K562 (cell line): ENCODE measurements around the gene ZCCHC4. TPM values are rescaled to one million over a fixed set of nuclear protein-coding genes. Genes with fewer than 3 reads are reported as not detected.
"Not testable (repeated sequence)": the region's sequence is repeated elsewhere in the genome, so short reads cannot be mapped to it uniquely, and the experiment has no call there.

Experiments
- ATAC-seq: fragments of 200-7000 bp; cut with Tn5 transposase; 3 replicates; pipeline ENCODE4 v1.9.1; 2020; ENCODE audit warnings: moderate library complexity
- BruUV-seq: library from RNA; stranded (reverse); fragments of 400-500 nt; replicated peaks from 2 replicates; lab custom pipeline; 2021; lab: Mats Ljungman, UMichigan
- CTCF ChIA-PET: fragments of 300-600 bp; formaldehyde crosslinking; extraction: SDS; loops from one replicate; lab custom pipeline; 2021; ENCODE audit warnings: low intra/inter-chr PET ratio; lab: Yijun Ruan, JAX
- POLR2A ChIA-PET: fragments of 300-600, 350-650 bp; sonication (Branson Sonifier 250); formaldehyde crosslinking; extraction: SDS; loops from one replicate; lab custom pipeline; 2021; ENCODE audit warnings: antibody characterized with exemption, inconsistent platforms; lab: Yijun Ruan, JAX
- DNase-seq, 4 experiments: peaks; one replicate each; pipeline versions ENCODE4 v3.0.0 to v3.0.0-alpha.2; 2011 to 2018; ENCODE audit warnings: low spot score in 3 of 4, mixed read lengths in 3 of 4; ENCODE audit errors: extremely low read depth in 1 of 4
- FAIRE-seq: peaks from 2 replicates; lab custom pipeline; 2011; peaks lifted over from hg19 to GRCh38; lab: Jason Lieb, UNC
- H2AFZ ChIP-seq: 2 replicates; pipeline ENCODE4 v1.6.0; 2011; ENCODE audit warnings: low read depth, low read length, control low read depth, inconsistent platforms
- H3K27ac ChIP-seq: fragments of 200-600 bp; 3 replicates; pipeline ENCODE4 v1.8.0; 2011; ENCODE audit warnings: low read depth, mild to moderate bottlenecking, control low read depth, inconsistent platforms, low read length, moderate library complexity, mixed read lengths; ENCODE audit errors: extremely low read depth
- H3K27me3 ChIP-seq, 2 experiments: fragments of 300-600 bp in 1 of 2; 2 replicates in 1 of 2; 3 replicates in 1 of 2; pipeline versions ENCODE4 v1.6.0 to v1.8.0; 2011; ENCODE audit warnings: inconsistent platforms in 2 of 2, low read length in 2 of 2, mild to moderate bottlenecking in 1 of 2, mixed read lengths in 1 of 2, moderate library complexity in 1 of 2; ENCODE audit not compliant: control insufficient read depth in 2 of 2, insufficient read depth in 2 of 2
- H3K36me3 ChIP-seq: fragments of 300-600 bp; 3 replicates; pipeline ENCODE4 v1.8.0; 2011; ENCODE audit warnings: mild to moderate bottlenecking, low read length, inconsistent platforms; ENCODE audit not compliant: control insufficient read depth, insufficient read depth
- H3K4me1 ChIP-seq, 2 experiments: fragments of 200-600 bp in 1 of 2; replicated peaks in 1 of 2; 2 replicates in 1 of 2; 3 replicates in 1 of 2; pipeline versions ENCODE4 v1.5.1 to v1.8.0; 2011; ENCODE audit warnings: inconsistent platforms in 2 of 2, low read length in 2 of 2, mild to moderate bottlenecking in 1 of 2, mixed read lengths in 1 of 2, moderate library complexity in 1 of 2; ENCODE audit not compliant: control insufficient read depth in 2 of 2, insufficient read depth in 2 of 2
- H3K4me2 ChIP-seq: 2 replicates; pipeline ENCODE4 v1.6.1; 2011; ENCODE audit warnings: low read length, control low read depth, inconsistent platforms, mixed read lengths; ENCODE audit not compliant: insufficient read depth
- H3K4me3 ChIP-seq: fragments of 200-600 bp; sonication (generic), shearing (Covaris generic); 2 replicates; pipeline ENCODE4 v1.5.1; 2016; ENCODE audit warnings: control low read depth, inconsistent platforms
- H3K79me2 ChIP-seq: fragments of 200-600 bp; 3 replicates; pipeline ENCODE4 v1.8.0; 2011; ENCODE audit warnings: low read length, inconsistent platforms; ENCODE audit not compliant: control insufficient read depth, insufficient read depth
- H3K9ac ChIP-seq, 2 experiments: 2 replicates each; pipeline versions ENCODE4 v1.6.0 to v1.6.1; 2011; ENCODE audit warnings: low read depth in 2 of 2, low read length in 2 of 2, control low read depth in 1 of 2, inconsistent platforms in 1 of 2, mild to moderate bottlenecking in 1 of 2, mixed read lengths in 1 of 2; ENCODE audit not compliant: insufficient read depth in 1 of 2
- H3K9me1 ChIP-seq: one replicate; pipeline ENCODE4 v1.6.0; 2011; ENCODE audit warnings: inconsistent platforms, mild to moderate bottlenecking, low read length, moderate library complexity; ENCODE audit not compliant: control insufficient read depth, insufficient read depth
- H3K9me3 ChIP-seq: replicated peaks from 2 replicates; pipeline ENCODE4 v1.5.1; 2011; ENCODE audit warnings: low read depth, low read length, inconsistent platforms; ENCODE audit not compliant: control insufficient read depth, insufficient read depth
- H4K20me1 ChIP-seq: replicated peaks from 2 replicates; pipeline ENCODE4 v1.6.1; 2011; ENCODE audit warnings: low read length, inconsistent platforms, mixed read lengths; ENCODE audit not compliant: control insufficient read depth, insufficient read depth
- MAFF ChIP-seq: IDR thresholded peaks from 2 replicates; pipeline ENCODE4 v1.6.1; 2012; ENCODE audit warnings: low read length, improper control_type of control experiment
- NRF1 ChIP-seq, 2 experiments: fragments of 450-650 bp; IDR thresholded peaks in 1 of 2; conservative IDR thresholded peaks in 1 of 2; 2 replicates each; pipeline ENCODE4 v1.6.1; 2014; ENCODE audit warnings: mild to moderate bottlenecking in 2 of 2
- TAF15 ChIP-seq: fragments of 200-400 bp; formaldehyde crosslinking; IDR thresholded peaks from 2 replicates; pipeline ENCODE4 v1.6.1; 2017; ENCODE audit warnings: mild to moderate bottlenecking, low read depth, low read length, moderate library complexity
- XRCC5 ChIP-seq: fragments of 200-400 bp; formaldehyde crosslinking; IDR thresholded peaks from 2 replicates; pipeline ENCODE4 v1.6.1; 2017; ENCODE audit warnings: low read depth, mild to moderate bottlenecking, low read length
- ZNF140 ChIP-seq: fragments of 250-450 bp; sonication (Bioruptor Pico); IDR thresholded peaks from 2 replicates; pipeline ENCODE4 v1.8.0; 2021; ENCODE audit warnings: moderate library complexity, mild to moderate bottlenecking, inconsistent platforms
- ZNF175 ChIP-seq: fragments of 200-800 bp; sonication (Bioruptor generic); IDR thresholded peaks from 2 replicates; pipeline ENCODE4 v1.6.1; 2016; ENCODE audit warnings: low read depth, mild to moderate bottlenecking, missing genetic modification characterization, missing compliant biosample characterization
- ZNF24 ChIP-seq: fragments of 450-650 bp; IDR thresholded peaks from 2 replicates; pipeline ENCODE4 v1.6.1; 2016
- ZNF511 ChIP-seq: sonication (generic); formaldehyde crosslinking; IDR thresholded peaks from 2 replicates; pipeline ENCODE4 v1.8.0; 2022; ENCODE audit warnings: mild to moderate bottlenecking, missing genetic modification reagents
- ZNF589 ChIP-seq: fragments of 200-800 bp; sonication (Bioruptor generic); IDR thresholded peaks from 2 replicates; pipeline ENCODE4 v1.6.1; 2016; ENCODE audit warnings: low read depth, missing genetic modification characterization, missing compliant biosample characterization
- WGBS: fragments of 100-300 bp; shearing (Covaris generic); methylation state at CpG from one replicate; pipeline ENCODE4 v1.1.6; 2016; ENCODE audit warnings: low coverage, mixed read lengths; ENCODE audit not compliant: insufficient coverage; ENCODE audit errors: missing lambda C conversion rate; 5-methylcytosine and 5-hydroxymethylcytosine counted together
- in situ Hi-C: fragments of 300-500 bp; cut with MboI; formaldehyde crosslinking; loops from 4 replicates; pipeline ENCODE4 v1.15.0; 2018; ENCODE audit warnings: inconsistent platforms, mixed read lengths
- intact Hi-C: fragments of 100-400 bp; cut with micrococcal nuclease; formaldehyde crosslinking; loops from 2 replicates; pipeline ENCODE4 v1.14.2; 2022
- polyA plus RNA-seq, 8 experiments: library from polyadenylated mRNA; depleted of rRNA in 4 of 8; stranded (reverse) in 5 of 8; unstranded in 3 of 8; fragments of >200 nt; fragmentation: Nextera tagmentation in 2 of 8; fragmentation: Illumina TruSeq in 1 of 8; extraction: Ambion mirVana in 2 of 8; extraction: Trizol in 1 of 8; gene quantifications; 2 replicates each; pipeline versions ENCODE4 v1.2.1 to v1.2.3, GENCODE V29; 2011 to 2014; ENCODE audit warnings: inconsistent platforms in 1 of 8, missing spikeins in 1 of 8
- total RNA-seq, 7 experiments: library from RNA; depleted of rRNA in 6 of 7; stranded (reverse); fragments of >200 nt in 6 of 7; fragmentation: Illumina TruSeq in 2 of 7; extraction: Trizol in 2 of 7; gene quantifications; 2 replicates each; pipeline versions ENCODE4 v1.2.1 to v1.2.3, GENCODE V29; 2011 to 2021; ENCODE audit warnings: low replicate concordance in 1 of 7
- TF ChIP-seq, protein P1 (sequence below): sonication (generic); formaldehyde crosslinking; IDR thresholded peaks from 2 replicates; pipeline ENCODE4 v1.8.0; 2022; ENCODE audit warnings: mild to moderate bottlenecking, missing genetic modification reagents
- TF ChIP-seq, protein P2 (sequence below): fragments of 450-650 bp; formaldehyde crosslinking; IDR thresholded peaks from 2 replicates; pipeline ENCODE4 v1.4.0; 2020; ENCODE audit warnings: mild to moderate bottlenecking, moderate library complexity

Gene ZCCHC4
- total and polyA plus RNA-seq, 9 of the 15 experiments (the other 6 are each of a cell fraction or from before 2014, with no cell fraction given): 5.3 to 26.1 (median 15.2) TPM

GRCh38 chr4:25372549-25372948 lies 60.0 kb downstream of the ZCCHC4 start:
- 77% methylated on average over 9 of the region's 9 CpGs for WGBS
- H3K9me3 ChIP-seq, FAIRE-seq, H3K4me3 ChIP-seq, intact Hi-C loops, DNase-seq, H3K4me2 ChIP-seq, H3K9me1 ChIP-seq, H3K27ac ChIP-seq, H3K79me2 ChIP-seq, BruUV-seq, H3K9ac ChIP-seq, H4K20me1 ChIP-seq, H3K4me1 ChIP-seq, ATAC-seq, H3K27me3 ChIP-seq, CTCF ChIA-PET, H2AFZ ChIP-seq, POLR2A ChIA-PET: not testable (repeated sequence)
- H3K36me3 ChIP-seq: peaks cover 18% of the 10 kb centered on the region; the same call in 1 of the 3 replicates
- in situ Hi-C loops: loop anchor here (10.0 kb wide), 1 partner anchor 388 kb away; no protein-coding TSS in a partner anchor

DNA sequence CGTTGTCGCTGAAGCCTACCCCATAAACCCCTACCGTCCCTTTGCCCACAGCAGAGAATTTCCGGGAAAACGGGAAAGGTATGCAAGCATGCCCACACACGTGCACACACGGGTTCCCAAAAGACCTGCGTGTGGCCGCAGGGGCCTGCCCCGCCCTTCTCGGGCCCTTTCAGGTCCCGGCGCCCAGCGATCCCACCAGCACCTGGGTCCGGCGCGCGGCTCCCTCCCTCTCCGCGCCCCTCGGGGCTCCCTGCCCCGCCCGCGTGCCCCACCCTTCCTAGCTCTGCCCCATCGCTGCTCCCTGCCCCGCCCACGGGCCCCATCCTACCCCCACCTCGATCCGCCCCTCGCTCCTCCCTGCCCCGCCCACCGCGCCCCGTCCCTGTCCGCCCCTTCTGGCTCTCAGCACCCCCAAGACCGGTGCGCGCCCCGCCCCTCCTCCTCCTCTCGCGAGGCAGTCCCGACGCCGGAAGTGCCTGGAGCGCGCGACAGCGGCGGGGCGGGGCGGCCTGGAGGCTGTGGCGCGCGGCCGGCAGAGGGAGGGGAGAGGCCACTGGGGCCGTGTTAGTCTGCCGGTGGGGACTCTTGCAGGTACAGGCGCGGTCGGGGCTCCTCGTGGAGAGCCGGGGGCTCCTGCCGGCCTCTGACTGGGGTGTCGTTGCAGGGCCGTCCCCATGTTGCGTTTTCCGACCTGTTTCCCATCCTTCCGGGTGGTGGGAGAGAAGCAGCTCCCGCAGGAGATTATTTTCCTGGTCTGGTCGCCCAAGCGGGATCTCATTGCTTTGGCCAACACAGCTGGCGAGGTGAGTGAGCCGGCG lies 64.4 kb downstream of the ZCCHC4 start, which contains the start of gene ANAPC4:
Gene ANAPC4 (plus strand): TSS at position 510 of the 818 bp plus-strand sequence. CDS start 165 bp downstream, at position 675.
- DNase-seq (peak; percentile 97 to 99 (median 99)), FAIRE-seq (peak; percentile 82), ATAC-seq (peak; percentile 95)
- no peaks in the 10 kb centered on the region for H4K20me1 ChIP-seq
- peaks cover 33% of the 10 kb centered on the region for H3K79me2 ChIP-seq
- peak within 1 kb of the TSS; percentile 95 for H3K4me2 ChIP-seq
- CTCF ChIA-PET: no interaction called here
- H3K4me3 ChIP-seq: peak within 1 kb of the TSS; percentile 69
- peaks cover 31% of the 10 kb centered on the region for H3K36me3 ChIP-seq
- H3K9me3 ChIP-seq: peaks cover 4% of the 10 kb centered on the region; the same call in 1 of the 2 replicates
- H3K9ac ChIP-seq: peak within 1 kb of the TSS; percentile 77 to 94
- H3K4me1 ChIP-seq: peaks cover 17% of the 10 kb centered on the region in 2 experiments; a peak in 4 of 5 replicates
- no peaks in the 10 kb centered on the region for H3K27me3 ChIP-seq
- H2AFZ ChIP-seq: peak within 1 kb of the TSS; percentile 98
- H3K27ac ChIP-seq: peak within 1 kb of the TSS; percentile 72
- POLR2A ChIA-PET: interaction anchor here (0.6 kb wide), 1 partner anchor 142 kb away, joined by 8 read pairs; no protein-coding TSS in a partner anchor
- intact Hi-C loops (loop anchor here (5.0 kb wide), 1 partner anchor 65 kb away; the partner anchor contains the start of gene ZCCHC4), in situ Hi-C loops (loop anchor here (10.0 kb wide), 1 partner anchor 392 kb away; no protein-coding TSS in a partner anchor)
- peaks cover 3% of the 10 kb centered on the region for H3K9me1 ChIP-seq
- WGBS: 0% methylated on average over 22 of the region's 74 CpGs
- BruUV-seq: no TSS peak
- TF ChIP-seq NRF1 (conservative IDR thresholded peaks at IDR 0.05 in 1 of 2, IDR thresholded peaks at IDR 0.05 in 1 of 2): peak; percentile 49 to 50; a peak in 2 of 4 replicates
- TF ChIP-seq ZNF140 (CRISPR knock-in tag): no peak
- TF ChIP-seq ZNF24: no peak
- TF ChIP-seq ZNF511 (CRISPR knock-in tag): peak; percentile 26; the same call in 1 of the 2 replicates
- TF ChIP-seq ZNF175 (CRISPR knock-in tag): no peak
- TF ChIP-seq XRCC5: no peak
- TF ChIP-seq TAF15: no peak
- TF ChIP-seq, protein P1, sequence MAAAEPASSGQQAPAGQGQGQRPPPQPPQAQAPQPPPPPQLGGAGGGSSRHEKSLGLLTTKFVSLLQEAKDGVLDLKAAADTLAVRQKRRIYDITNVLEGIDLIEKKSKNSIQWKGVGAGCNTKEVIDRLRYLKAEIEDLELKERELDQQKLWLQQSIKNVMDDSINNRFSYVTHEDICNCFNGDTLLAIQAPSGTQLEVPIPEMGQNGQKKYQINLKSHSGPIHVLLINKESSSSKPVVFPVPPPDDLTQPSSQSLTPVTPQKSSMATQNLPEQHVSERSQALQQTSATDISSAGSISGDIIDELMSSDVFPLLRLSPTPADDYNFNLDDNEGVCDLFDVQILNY (CRISPR knock-in tag): no peak
- TF ChIP-seq, protein P2, sequence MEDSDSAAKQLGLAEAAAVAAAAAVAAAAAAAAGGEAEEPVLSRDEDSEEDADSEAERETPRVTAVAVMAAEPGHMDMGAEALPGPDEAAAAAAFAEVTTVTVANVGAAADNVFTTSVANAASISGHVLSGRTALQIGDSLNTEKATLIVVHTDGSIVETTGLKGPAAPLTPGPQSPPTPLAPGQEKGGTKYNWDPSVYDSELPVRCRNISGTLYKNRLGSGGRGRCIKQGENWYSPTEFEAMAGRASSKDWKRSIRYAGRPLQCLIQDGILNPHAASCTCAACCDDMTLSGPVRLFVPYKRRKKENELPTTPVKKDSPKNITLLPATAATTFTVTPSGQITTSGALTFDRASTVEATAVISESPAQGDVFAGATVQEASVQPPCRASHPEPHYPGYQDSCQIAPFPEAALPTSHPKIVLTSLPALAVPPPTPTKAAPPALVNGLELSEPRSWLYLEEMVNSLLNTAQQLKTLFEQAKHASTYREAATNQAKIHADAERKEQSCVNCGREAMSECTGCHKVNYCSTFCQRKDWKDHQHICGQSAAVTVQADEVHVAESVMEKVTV (CRISPR knock-in tag): no peak
- no peak for TF ChIP-seq ZNF589 (CRISPR knock-in tag)
- TF ChIP-seq MAFF: no peak
